HCT116 (cell line): Measurements from ENCODE around the gene ERVFRD-1.

Experiments
- CTCF ChIP-seq, 3 experiments: fragments of 200-600 bp in 1 of 3; sonication (generic) in 1 of 3; IDR thresholded peaks in 2 of 3; conservative IDR thresholded peaks in 1 of 3; 2 replicates each; pipeline ENCODE4 v1.5.1; 2012 to 2017; ENCODE audit warnings: low read depth in 2 of 3, low read length in 2 of 3, antibody characterized with exemption in 1 of 3, borderline replicate concordance in 1 of 3, control low read depth in 1 of 3, mild to moderate bottlenecking in 1 of 3, mixed read lengths in 1 of 3, mixed run types in 1 of 3, moderate library complexity in 1 of 3; ENCODE audit not compliant: insufficient read depth in 1 of 3
- EZH2 ChIP-seq: fragments of 200-600 bp; sonication (generic); IDR thresholded peaks from 2 replicates; pipeline ENCODE4 v1.6.1; 2017; ENCODE audit warnings: antibody characterized with exemption, mixed run types
- POLR2A ChIP-seq: IDR thresholded peaks from 2 replicates; pipeline ENCODE4 v1.7.0; 2011; ENCODE audit warnings: borderline replicate concordance; ENCODE audit not compliant: insufficient read depth, insufficient read length; ENCODE audit errors: extremely low read depth
- SIN3A ChIP-seq: IDR thresholded peaks from 2 replicates; pipeline ENCODE4 v1.6.1; 2012; ENCODE audit warnings: low read depth

- TF ChIP-seq POLR2A: no peak
- TF ChIP-seq SIN3A: no peak
- no peak for TF ChIP-seq CTCF (IDR thresholded peaks at IDR 0.05 in 2 of 3, conservative IDR thresholded peaks at IDR 0.05 in 1 of 3; ENCODE audit: borderline replicate concordance in 1 of 3, insufficient read depth in 1 of 3, low read depth in 2 of 3, low read length in 2 of 3)
- no peak for TF ChIP-seq EZH2
Observed at GRCh38 chr6:11133281-11133680, 21.8 kb upstream of the ERVFRD-1 start.
